GM18868 (cell line): ENCODE data around the gene BCR.

Experiments
- ATAC-seq: cut with Tn5 transposase; IDR thresholded peaks from one replicate; pipeline ENCODE4 v1.9.1; 2021; ENCODE audit warnings: mild to moderate bottlenecking, moderate library complexity; ENCODE audit not compliant: unreplicated experiment

BCR gene

GRCh38 chr22:23242473-23243001 is 62.2 kb downstream of the BCR start:
- ATAC-seq: no peak

- no peak for ATAC-seq
Observed at GRCh38 chr22:23243006-23243573, 62.8 kb downstream of the BCR start.

- no peak for ATAC-seq
Observed at GRCh38 chr22:23243859-23244689, 63.8 kb downstream of the BCR start.

GRCh38 chr22:23244690-23245044 is 64.4 kb downstream of the BCR start:
- no peak for ATAC-seq

GRCh38 chr22:23245045-23245798 is 64.9 kb downstream of the BCR start:
- ATAC-seq: no peak

GRCh38 chr22:23245799-23246136 is 65.5 kb downstream of the BCR start:
- ATAC-seq: no peak

GRCh38 chr22:23246982-23247766 is 66.9 kb downstream of the BCR start:
- ATAC-seq: no peak

- no peak for ATAC-seq
Observed at GRCh38 chr22:23248583-23248982, 68.3 kb downstream of the BCR start.

GRCh38 chr22:23250056-23250784 is 69.9 kb downstream of the BCR start:
- ATAC-seq: no peak

GRCh38 chr22:23250785-23251363 is 70.6 kb downstream of the BCR start:
- ATAC-seq: no peak

GRCh38 chr22:23251445-23252093 is 71.3 kb downstream of the BCR start:
- ATAC-seq: no peak

GRCh38 chr22:23253475-23254055 is 73.3 kb downstream of the BCR start:
- no peak for ATAC-seq

GRCh38 chr22:23255506-23256170 is 75.3 kb downstream of the BCR start:
- ATAC-seq: no peak

- ATAC-seq: no peak
Observed at GRCh38 chr22:23256171-23256932, 76.0 kb downstream of the BCR start.

- ATAC-seq: no peak
Observed at GRCh38 chr22:23256986-23257888, 76.9 kb downstream of the BCR start.

GRCh38 chr22:23257889-23258825 is 77.8 kb downstream of the BCR start:
- ATAC-seq: no peak
